HG03575 (cell line): ENCODE measurements around the gene FGL2.
"Not testable (repeated sequence)": the region's sequence is repeated elsewhere in the genome, so short reads cannot be mapped to it uniquely, and the experiment has no call there.

ENCODE experiments used
- ATAC-seq: cut with Tn5 transposase; IDR thresholded peaks from one replicate; pipeline ENCODE4 v1.9.1; 2021; ENCODE audit not compliant: unreplicated experiment, insufficient number of reproducible peaks, low FRiP score; ENCODE audit errors: extremely low read depth

The FGL2 gene

GRCh38 chr7:77199013-77199966 lies at the start of gene FGL2:
Gene FGL2 (minus strand): TSS chr7:77199819. CDS start chr7:77199793, 26 bp downstream.
- ATAC-seq, result no peak

- ATAC-seq, result no peak
Measured at GRCh38 chr7:77248154-77248553, 48.5 kb upstream of the FGL2 start.

GRCh38 chr7:77247206-77247850 lies 47.7 kb upstream of the FGL2 start:
- ATAC-seq, result no peak

- no peak for ATAC-seq
Measured at GRCh38 chr7:77246026-77246640, 46.5 kb upstream of the FGL2 start.

- ATAC-seq, result no peak
Measured at GRCh38 chr7:77245015-77245755, 45.6 kb upstream of the FGL2 start.

- no peak for ATAC-seq
Measured at GRCh38 chr7:77244222-77244934, 44.8 kb upstream of the FGL2 start.

- no peak for ATAC-seq
Measured at GRCh38 chr7:77242554-77242953, 42.9 kb upstream of the FGL2 start.

- ATAC-seq, result no peak
Measured at GRCh38 chr7:77242068-77242467, 42.4 kb upstream of the FGL2 start.

- no peak for ATAC-seq
Measured at GRCh38 chr7:77239471-77239870, 39.9 kb upstream of the FGL2 start.

- no peak for ATAC-seq
Measured at GRCh38 chr7:77238703-77239136, 39.1 kb upstream of the FGL2 start.

- no peak for ATAC-seq
Measured at GRCh38 chr7:77235276-77235675, 35.7 kb upstream of the FGL2 start.

GRCh38 chr7:77232467-77232866 lies 32.8 kb upstream of the FGL2 start:
- ATAC-seq, result no peak

- not testable (repeated sequence) for ATAC-seq
Measured at GRCh38 chr7:77228795-77229194, 29.2 kb upstream of the FGL2 start.

GRCh38 chr7:77226357-77226839 lies 26.8 kb upstream of the FGL2 start:
- ATAC-seq, result no peak

- no peak for ATAC-seq
Measured at GRCh38 chr7:77223261-77223660, 23.6 kb upstream of the FGL2 start.

- ATAC-seq, result no peak
Measured at GRCh38 chr7:77222819-77223218, 23.2 kb upstream of the FGL2 start.

- ATAC-seq, result no peak
Measured at GRCh38 chr7:77222065-77222464, 22.4 kb upstream of the FGL2 start.

GRCh38 chr7:77219701-77220331 lies 20.2 kb upstream of the FGL2 start:
- ATAC-seq, result not testable (repeated sequence)
